Measurements from ENCODE around the gene MTMR6.

Gene MTMR6

GRCh38 chr13:25214491-25215252, 72.6 kb downstream of the MTMR6 start:
- no peak for DNase-seq

GRCh38 chr13:25213715-25214114, 73.6 kb downstream of the MTMR6 start:
- DNase-seq, result no peak

- DNase-seq, result no peak
Observed at GRCh38 chr13:25210842-25211569, 76.3 kb downstream of the MTMR6 start.

- no peak for DNase-seq
Observed at GRCh38 chr13:25207291-25207810, 79.9 kb downstream of the MTMR6 start.

GRCh38 chr13:25204863-25205262, 82.4 kb downstream of the MTMR6 start:
- no peak for DNase-seq

- no peak for DNase-seq
Observed at GRCh38 chr13:25203127-25203740, 84.1 kb downstream of the MTMR6 start.

- no peak for DNase-seq
Observed at GRCh38 chr13:25200783-25201182, 86.5 kb downstream of the MTMR6 start.

- no peak for DNase-seq
Observed at GRCh38 chr13:25198647-25199046, 88.6 kb downstream of the MTMR6 start.

GRCh38 chr13:25196971-25197370, 90.3 kb downstream of the MTMR6 start:
- no peak for DNase-seq
